ENCODE data around the gene PDHA1.
A peak's percentile ranks its signal among the peaks of the same experiment; 100 is the strongest.

The PDHA1 gene

DNA sequence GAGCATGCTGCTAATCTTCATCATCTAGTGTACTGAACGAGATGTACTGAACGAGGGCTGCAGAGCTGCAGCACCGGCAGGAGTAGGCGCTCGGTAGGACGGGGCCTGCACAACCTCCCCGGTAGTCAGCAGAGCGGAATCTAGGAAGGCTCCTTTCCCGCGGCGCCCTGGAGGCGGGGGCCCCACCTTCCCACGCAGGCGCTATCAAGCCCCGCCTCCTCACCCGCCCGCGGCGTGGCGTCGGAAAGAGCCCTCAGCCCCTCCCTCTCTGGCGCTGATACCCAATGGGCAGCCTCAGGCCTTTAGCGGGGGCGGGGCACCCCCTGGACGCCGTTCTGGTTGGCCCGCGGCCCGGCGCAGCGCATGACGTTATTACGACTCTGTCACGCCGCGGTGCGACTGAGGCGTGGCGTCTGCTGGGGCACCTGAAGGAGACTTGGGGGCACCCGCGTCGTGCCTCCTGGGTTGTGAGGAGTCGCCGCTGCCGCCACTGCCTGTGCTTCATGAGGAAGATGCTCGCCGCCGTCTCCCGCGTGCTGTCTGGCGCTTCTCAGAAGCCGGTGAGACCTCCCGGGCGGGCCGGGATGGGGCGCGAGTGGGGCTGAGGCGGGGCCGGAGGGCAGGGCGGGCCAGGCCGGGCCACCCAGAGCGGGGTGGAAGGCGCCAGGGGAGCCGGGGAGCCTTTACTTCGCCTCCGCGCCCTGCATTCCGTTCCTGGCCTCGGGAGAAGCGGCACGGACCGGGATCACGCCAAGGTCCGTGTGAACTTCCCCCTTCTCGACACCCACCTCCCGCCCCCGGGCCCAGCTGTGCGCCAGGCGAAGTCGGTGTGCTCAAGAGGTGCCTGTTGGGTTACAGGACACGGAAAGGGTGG lies at the start of gene PDHA1 (continued):
- TF ChIP-seq, protein P1, sequence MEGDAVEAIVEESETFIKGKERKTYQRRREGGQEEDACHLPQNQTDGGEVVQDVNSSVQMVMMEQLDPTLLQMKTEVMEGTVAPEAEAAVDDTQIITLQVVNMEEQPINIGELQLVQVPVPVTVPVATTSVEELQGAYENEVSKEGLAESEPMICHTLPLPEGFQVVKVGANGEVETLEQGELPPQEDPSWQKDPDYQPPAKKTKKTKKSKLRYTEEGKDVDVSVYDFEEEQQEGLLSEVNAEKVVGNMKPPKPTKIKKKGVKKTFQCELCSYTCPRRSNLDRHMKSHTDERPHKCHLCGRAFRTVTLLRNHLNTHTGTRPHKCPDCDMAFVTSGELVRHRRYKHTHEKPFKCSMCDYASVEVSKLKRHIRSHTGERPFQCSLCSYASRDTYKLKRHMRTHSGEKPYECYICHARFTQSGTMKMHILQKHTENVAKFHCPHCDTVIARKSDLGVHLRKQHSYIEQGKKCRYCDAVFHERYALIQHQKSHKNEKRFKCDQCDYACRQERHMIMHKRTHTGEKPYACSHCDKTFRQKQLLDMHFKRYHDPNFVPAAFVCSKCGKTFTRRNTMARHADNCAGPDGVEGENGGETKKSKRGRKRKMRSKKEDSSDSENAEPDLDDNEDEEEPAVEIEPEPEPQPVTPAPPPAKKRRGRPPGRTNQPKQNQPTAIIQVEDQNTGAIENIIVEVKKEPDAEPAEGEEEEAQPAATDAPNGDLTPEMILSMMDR (tag by site-specific recombination; IDR thresholded peaks at IDR 0.05) = no peak
- no peak for TF ChIP-seq ZSCAN30 (tag by site-specific recombination; IDR thresholded peaks at IDR 0.05)
- TF ChIP-seq YY2 (tag by site-specific recombination; IDR thresholded peaks at IDR 0.05) = no peak
- no peak for TF ChIP-seq ZNF843 (tag by site-specific recombination; IDR thresholded peaks at IDR 0.05)
- TF ChIP-seq, protein P2, sequence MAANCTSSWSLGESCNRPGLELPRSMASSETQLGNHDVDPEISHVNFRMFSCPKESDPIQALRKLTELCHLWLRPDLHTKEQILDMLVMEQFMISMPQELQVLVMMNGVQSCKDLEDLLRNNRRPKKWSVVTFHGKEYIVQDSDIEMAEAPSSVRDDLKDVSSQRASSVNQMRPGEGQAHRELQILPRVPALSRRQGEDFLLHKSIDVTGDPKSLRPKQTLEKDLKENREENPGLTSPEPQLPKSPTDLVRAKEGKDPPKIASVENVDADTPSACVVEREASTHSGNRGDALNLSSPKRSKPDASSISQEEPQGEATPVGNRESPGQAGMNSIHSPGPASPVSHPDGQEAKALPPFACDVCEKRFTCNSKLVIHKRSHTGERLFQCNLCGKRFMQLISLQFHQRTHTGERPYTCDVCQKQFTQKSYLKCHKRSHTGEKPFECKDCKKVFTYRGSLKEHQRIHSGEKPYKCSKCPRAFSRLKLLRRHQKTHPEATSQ (tag by site-specific recombination; IDR thresholded peaks at IDR 0.05) = no peak
- TF ChIP-seq, protein P3, sequence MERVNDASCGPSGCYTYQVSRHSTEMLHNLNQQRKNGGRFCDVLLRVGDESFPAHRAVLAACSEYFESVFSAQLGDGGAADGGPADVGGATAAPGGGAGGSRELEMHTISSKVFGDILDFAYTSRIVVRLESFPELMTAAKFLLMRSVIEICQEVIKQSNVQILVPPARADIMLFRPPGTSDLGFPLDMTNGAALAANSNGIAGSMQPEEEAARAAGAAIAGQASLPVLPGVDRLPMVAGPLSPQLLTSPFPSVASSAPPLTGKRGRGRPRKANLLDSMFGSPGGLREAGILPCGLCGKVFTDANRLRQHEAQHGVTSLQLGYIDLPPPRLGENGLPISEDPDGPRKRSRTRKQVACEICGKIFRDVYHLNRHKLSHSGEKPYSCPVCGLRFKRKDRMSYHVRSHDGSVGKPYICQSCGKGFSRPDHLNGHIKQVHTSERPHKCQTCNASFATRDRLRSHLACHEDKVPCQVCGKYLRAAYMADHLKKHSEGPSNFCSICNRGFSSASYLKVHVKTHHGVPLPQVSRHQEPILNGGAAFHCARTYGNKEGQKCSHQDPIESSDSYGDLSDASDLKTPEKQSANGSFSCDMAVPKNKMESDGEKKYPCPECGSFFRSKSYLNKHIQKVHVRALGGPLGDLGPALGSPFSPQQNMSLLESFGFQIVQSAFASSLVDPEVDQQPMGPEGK (tag by site-specific recombination; IDR thresholded peaks at IDR 0.05) = peak; percentile 91
- TF ChIP-seq ZNF157 (tag by site-specific recombination; IDR thresholded peaks at IDR 0.05) = no peak
- peak; percentile 96 for TF ChIP-seq GLIS2 (tag by site-specific recombination; IDR thresholded peaks at IDR 0.05)
- TF ChIP-seq ZNF426 (tag by site-specific recombination; IDR thresholded peaks at IDR 0.05) = no peak
- TF ChIP-seq ZNF701 (tag by site-specific recombination; IDR thresholded peaks at IDR 0.05) = no peak
- TF ChIP-seq, protein P4, sequence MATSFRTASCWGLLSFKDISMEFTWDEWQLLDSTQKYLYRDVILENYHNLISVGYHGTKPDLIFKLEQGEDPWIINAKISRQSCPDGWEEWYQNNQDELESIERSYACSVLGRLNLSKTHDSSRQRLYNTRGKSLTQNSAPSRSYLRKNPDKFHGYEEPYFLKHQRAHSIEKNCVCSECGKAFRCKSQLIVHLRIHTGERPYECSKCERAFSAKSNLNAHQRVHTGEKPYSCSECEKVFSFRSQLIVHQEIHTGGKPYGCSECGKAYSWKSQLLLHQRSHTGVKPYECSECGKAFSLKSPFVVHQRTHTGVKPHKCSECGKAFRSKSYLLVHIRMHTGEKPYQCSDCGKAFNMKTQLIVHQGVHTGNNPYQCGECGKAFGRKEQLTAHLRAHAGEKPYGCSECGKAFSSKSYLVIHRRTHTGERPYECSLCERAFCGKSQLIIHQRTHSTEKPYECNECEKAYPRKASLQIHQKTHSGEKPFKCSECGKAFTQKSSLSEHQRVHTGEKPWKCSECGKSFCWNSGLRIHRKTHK (tag by site-specific recombination; IDR thresholded peaks at IDR 0.05) = no peak
- TF ChIP-seq ZNF600 (tag by site-specific recombination; IDR thresholded peaks at IDR 0.05) = peak; percentile 91
- TF ChIP-seq, protein P5, sequence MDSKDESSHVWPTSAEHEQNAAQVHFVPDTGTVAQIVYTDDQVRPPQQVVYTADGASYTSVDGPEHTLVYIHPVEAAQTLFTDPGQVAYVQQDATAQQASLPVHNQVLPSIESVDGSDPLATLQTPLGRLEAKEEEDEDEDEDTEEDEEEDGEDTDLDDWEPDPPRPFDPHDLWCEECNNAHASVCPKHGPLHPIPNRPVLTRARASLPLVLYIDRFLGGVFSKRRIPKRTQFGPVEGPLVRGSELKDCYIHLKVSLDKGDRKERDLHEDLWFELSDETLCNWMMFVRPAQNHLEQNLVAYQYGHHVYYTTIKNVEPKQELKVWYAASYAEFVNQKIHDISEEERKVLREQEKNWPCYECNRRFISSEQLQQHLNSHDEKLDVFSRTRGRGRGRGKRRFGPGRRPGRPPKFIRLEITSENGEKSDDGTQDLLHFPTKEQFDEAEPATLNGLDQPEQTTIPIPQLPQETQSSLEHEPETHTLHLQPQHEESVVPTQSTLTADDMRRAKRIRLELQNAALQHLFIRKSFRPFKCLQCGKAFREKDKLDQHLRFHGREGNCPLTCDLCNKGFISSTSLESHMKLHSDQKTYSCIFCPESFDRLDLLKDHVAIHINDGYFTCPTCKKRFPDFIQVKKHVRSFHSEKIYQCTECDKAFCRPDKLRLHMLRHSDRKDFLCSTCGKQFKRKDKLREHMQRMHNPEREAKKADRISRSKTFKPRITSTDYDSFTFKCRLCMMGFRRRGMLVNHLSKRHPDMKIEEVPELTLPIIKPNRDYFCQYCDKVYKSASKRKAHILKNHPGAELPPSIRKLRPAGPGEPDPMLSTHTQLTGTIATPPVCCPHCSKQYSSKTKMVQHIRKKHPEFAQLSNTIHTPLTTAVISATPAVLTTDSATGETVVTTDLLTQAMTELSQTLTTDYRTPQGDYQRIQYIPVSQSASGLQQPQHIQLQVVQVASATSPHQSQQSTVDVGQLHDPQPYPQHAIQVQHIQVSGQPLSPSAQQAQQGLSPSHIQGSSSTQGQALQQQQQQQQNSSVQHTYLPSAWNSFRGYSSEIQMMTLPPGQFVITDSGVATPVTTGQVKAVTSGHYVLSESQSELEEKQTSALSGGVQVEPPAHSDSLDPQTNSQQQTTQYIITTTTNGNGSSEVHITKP (tag by site-specific recombination; IDR thresholded peaks at IDR 0.05) = peak; percentile 21; the same call in 1 of the 2 replicates
- no peak for TF ChIP-seq ZNF211 (tag by site-specific recombination; IDR thresholded peaks at IDR 0.05; ENCODE audit: low read depth)
- TF ChIP-seq ZNF133 (tag by site-specific recombination; IDR thresholded peaks at IDR 0.05) = no peak
- TF ChIP-seq SP3 (tag by site-specific recombination; IDR thresholded peaks at IDR 0.05) = peak; percentile 89
- no peak for TF ChIP-seq ZNF341 (tag by site-specific recombination; IDR thresholded peaks at IDR 0.05; ENCODE audit: low read depth)
- TF ChIP-seq, protein P6, sequence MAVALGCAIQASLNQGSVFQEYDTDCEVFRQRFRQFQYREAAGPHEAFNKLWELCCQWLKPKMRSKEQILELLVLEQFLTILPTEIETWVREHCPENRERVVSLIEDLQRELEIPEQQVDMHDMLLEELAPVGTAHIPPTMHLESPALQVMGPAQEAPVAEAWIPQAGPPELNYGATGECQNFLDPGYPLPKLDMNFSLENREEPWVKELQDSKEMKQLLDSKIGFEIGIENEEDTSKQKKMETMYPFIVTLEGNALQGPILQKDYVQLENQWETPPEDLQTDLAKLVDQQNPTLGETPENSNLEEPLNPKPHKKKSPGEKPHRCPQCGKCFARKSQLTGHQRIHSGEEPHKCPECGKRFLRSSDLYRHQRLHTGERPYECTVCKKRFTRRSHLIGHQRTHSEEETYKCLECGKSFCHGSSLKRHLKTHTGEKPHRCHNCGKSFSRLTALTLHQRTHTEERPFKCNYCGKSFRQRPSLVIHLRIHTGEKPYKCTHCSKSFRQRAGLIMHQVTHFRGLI (tag by site-specific recombination; IDR thresholded peaks at IDR 0.05) = no peak
- no peak for TF ChIP-seq ZNF221 (tag by site-specific recombination; IDR thresholded peaks at IDR 0.05; ENCODE audit: borderline replicate concordance)
- peak; percentile 83 for TF ChIP-seq GLIS1 (tag by site-specific recombination; IDR thresholded peaks at IDR 0.05)
- TF ChIP-seq, protein P7, sequence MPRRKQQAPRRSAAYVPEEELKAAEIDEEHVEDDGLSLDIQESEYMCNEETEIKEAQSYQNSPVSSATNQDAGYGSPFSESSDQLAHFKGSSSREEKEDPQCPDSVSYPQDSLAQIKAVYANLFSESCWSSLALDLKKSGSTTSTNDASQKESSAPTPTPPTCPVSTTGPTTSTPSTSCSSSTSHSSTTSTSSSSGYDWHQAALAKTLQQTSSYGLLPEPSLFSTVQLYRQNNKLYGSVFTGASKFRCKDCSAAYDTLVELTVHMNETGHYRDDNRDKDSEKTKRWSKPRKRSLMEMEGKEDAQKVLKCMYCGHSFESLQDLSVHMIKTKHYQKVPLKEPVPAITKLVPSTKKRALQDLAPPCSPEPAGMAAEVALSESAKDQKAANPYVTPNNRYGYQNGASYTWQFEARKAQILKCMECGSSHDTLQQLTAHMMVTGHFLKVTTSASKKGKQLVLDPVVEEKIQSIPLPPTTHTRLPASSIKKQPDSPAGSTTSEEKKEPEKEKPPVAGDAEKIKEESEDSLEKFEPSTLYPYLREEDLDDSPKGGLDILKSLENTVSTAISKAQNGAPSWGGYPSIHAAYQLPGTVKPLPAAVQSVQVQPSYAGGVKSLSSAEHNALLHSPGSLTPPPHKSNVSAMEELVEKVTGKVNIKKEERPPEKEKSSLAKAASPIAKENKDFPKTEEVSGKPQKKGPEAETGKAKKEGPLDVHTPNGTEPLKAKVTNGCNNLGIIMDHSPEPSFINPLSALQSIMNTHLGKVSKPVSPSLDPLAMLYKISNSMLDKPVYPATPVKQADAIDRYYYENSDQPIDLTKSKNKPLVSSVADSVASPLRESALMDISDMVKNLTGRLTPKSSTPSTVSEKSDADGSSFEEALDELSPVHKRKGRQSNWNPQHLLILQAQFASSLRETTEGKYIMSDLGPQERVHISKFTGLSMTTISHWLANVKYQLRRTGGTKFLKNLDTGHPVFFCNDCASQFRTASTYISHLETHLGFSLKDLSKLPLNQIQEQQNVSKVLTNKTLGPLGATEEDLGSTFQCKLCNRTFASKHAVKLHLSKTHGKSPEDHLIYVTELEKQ (tag by site-specific recombination; IDR thresholded peaks at IDR 0.05; ENCODE audit: borderline replicate concordance) = no peak
- TF ChIP-seq ZBTB8A (tag by site-specific recombination; IDR thresholded peaks at IDR 0.05) = peak; percentile 76; the same call in 1 of the 2 replicates
- TF ChIP-seq ZNF302 (tag by site-specific recombination; IDR thresholded peaks at IDR 0.05; ENCODE audit: low read depth) = no peak

All from HEK293 (cell line).